ENCODE data around the gene LCNL1. TPM values are rescaled to one million over a fixed set of nuclear protein-coding genes. Genes with fewer than 3 reads are reported as not detected.

The LCNL1 gene
- total and polyA plus RNA-seq, 12 donors: 0.06 to 10.5 (median 0.78) TPM; not detected in 2

DNA sequence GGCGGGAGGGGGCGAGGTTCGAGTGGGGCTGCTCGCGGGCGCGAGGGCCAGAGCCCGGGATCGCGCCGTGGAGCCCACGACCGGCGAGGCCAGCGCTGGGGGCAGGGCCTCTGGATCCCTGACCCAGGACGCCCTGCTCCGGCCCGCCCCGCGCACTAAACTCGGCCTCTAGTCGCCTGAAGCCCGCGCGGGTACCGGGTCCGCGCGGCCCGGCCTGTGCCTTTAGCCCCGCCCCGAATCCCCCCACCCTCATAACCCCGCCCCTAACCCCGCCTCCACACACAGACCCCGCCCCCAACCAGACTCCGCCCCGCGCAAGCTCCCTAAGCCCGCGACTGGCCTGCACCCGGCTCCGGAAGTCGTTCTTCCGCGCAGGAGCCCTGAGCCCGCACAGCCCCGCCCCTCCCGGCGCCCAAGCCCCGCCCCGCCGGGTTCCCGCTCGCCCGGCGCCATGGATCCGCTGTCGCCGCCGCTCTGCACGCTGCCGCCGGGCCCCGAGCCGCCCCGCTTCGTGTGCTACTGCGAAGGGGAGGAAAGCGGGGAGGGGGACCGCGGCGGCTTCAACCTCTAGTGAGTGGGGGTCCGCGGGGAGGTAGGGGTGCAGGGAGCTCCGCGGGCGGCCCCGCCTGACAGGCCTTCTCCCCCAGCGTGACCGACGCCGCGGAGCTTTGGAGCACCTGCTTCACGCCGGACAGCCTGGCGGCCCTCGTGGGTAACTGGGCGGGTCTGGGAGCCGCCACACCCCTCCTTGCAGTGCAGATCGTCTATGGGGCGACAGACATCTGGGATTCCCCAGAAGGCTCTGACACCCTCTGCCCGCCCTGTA is 9.4 kb downstream of the LCNL1 start, which contains the start of gene PAXX:
Gene PAXX (plus strand): TSS at position 430 of the 826 bp plus-strand sequence. CDS start 22 bp downstream, at position 452.
- Histone ChIP-seq H3K36me3 (replicated peaks in 1 of 2) (no peaks in the 10 kb centered on the region), H3K27ac (peak within 1 kb of the TSS; percentile 48 to 95 (median 92)), H3K27me3 (no peaks in the 10 kb centered on the region), H3K4me1 (replicated peaks in 1 of 2) (peaks cover 13 to 22% of the 10 kb centered on the region in 2 donors), H3K4me3 (peak within 1 kb of the TSS; percentile 56 to 93 (median 77)), H3K9me3 (replicated peaks in 1 of 3) (no peaks in the 10 kb centered on the region)
- WGBS, 4 donors: 0 to 4% (median 1%) methylated on average over 1 to 92 of the region's 92 CpGs
- TF ChIP-seq POLR2A (IDR thresholded peaks at IDR 0.05): peak; percentile 33 to 55
- TF ChIP-seq, protein P1, sequence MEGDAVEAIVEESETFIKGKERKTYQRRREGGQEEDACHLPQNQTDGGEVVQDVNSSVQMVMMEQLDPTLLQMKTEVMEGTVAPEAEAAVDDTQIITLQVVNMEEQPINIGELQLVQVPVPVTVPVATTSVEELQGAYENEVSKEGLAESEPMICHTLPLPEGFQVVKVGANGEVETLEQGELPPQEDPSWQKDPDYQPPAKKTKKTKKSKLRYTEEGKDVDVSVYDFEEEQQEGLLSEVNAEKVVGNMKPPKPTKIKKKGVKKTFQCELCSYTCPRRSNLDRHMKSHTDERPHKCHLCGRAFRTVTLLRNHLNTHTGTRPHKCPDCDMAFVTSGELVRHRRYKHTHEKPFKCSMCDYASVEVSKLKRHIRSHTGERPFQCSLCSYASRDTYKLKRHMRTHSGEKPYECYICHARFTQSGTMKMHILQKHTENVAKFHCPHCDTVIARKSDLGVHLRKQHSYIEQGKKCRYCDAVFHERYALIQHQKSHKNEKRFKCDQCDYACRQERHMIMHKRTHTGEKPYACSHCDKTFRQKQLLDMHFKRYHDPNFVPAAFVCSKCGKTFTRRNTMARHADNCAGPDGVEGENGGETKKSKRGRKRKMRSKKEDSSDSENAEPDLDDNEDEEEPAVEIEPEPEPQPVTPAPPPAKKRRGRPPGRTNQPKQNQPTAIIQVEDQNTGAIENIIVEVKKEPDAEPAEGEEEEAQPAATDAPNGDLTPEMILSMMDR (IDR thresholded peaks at IDR 0.05): peak in 1 of 6 experiments; percentile 15
- DNase-seq: peak; percentile 91 to 97 (median 95)
- intact Hi-C loops (cut with DNase I): no loop called here

DNA sequence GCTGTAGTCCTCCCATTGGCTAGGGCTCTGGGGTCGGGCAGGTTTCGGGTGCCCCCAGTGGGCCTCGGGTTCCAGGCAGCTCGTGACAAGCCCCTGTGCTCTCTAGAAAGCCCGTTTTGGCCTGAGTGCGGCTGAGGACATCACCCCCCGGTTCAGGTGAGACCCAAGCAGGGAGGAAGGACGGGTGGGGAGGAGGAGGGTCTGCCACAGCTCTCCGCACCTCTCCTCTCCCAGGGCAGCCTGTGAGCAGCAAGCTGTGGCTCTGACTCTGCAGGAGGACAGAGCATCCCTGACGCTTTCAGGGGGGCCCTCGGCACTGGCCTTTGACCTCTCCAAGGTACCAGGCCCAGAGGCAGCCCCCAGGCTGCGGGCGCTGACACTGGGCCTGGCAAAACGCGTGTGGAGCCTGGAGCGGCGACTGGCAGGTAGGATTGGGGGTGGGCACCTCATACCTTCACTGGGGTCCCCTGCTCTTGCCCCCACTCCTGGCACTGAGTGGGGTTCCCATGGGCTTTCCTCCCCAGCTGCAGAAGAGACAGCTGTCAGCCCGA is 10.1 kb downstream of the LCNL1 start:
- peak overlapping the region in 3 of 5 donors; percentile 92 to 95 (median 93) for H3K27ac ChIP-seq
- intact Hi-C loops (cut with DNase I): no loop called here
- WGBS, 4 donors: 37 to 89% (median 56%) methylated on average over 2 to 18 of the region's 18 CpGs

DNA sequence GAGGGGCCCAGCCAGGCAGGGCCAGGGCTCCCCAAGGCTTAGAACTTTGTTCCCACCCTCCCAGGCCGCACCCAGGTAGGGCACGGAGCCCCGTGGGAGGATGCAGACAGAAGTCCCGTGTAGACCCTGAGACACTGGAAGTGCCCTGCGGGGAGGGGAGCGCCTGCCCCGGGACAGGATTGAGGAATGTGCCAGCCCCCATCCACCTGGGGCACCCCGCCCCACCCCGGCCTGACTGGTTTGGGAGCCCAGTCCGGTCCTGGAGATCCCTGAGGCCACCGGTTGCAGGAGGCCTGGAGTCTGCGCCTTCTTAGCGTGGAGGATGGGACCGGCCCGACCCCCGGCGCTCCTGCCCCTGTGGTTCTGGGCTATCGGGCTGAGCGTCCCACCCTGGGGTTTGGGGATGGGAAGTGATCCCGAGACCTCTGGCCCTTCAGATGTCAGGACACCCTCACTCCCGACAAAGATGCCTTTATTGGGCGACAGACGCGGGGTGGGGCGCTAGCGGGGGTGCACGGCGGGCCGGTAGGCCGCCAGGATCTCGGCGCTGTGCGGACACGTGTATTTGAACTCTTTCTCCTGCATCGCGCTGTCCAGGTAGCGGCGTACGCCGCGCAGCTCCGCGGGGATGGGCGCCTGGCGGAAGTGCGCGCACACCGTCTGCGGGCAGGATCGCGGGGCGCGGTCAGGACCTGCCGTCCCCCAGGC is 11.5 kb downstream of the LCNL1 start:
- H3K27me3 ChIP-seq: no peaks in the 10 kb centered on the region
- no peak overlapping the region for H3K27ac ChIP-seq
- TF ChIP-seq, protein P1 (IDR thresholded peaks at IDR 0.05): no peak
- TF ChIP-seq POLR2A (IDR thresholded peaks at IDR 0.05): no peak
- H3K36me3 ChIP-seq (replicated peaks in 1 of 2): no peaks in the 10 kb centered on the region
- WGBS, 4 donors: 81 to 92% (median 83%) methylated on average over 30 to 54 of the region's 54 CpGs
- no peak for DNase-seq
- intact Hi-C loops (cut with DNase I): no loop called here
- H3K4me3 ChIP-seq: no peak overlapping the region
- H3K9me3 ChIP-seq (replicated peaks in 1 of 3): no peaks in the 10 kb centered on the region
- H3K4me1 ChIP-seq (replicated peaks in 1 of 2): peaks cover 13 to 22% of the 10 kb centered on the region in 2 donors

More for the DNA sequence above, 10.1 kb downstream of the LCNL1 start:
- TF ChIP-seq, protein P1 (IDR thresholded peaks at IDR 0.05): no peak
- TF ChIP-seq POLR2A (IDR thresholded peaks at IDR 0.05): no peak
- no peak for DNase-seq
- Histone ChIP-seq H3K4me3 (peak overlapping the region; percentile 56 to 93 (median 77)), H3K4me1 (replicated peaks in 1 of 2) (peaks cover 13 to 22% of the 10 kb centered on the region in 2 donors), H3K36me3 (replicated peaks in 1 of 2) (no peaks in the 10 kb centered on the region), H3K27me3 (no peaks in the 10 kb centered on the region), H3K9me3 (replicated peaks in 1 of 3) (no peaks in the 10 kb centered on the region)

DNA sequence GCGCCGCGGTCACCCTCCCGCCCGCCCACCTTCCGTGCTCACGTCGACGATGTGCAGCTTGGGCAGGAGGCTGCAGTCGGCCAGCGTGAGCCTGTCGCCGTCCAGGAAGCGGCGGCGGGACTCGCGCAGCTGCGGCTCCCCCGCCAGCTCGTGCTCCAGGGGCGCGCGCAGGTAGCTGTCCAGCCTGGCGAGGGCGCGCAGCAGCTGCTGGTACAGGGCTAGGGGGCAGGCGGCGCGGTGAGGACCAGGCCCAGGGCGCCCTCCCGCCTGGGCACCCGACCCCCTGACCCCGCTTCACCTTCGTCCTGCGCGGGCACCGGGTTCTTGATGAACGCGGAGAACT is 12.1 kb downstream of the LCNL1 start:
- H3K9me3 ChIP-seq (replicated peaks in 1 of 3): no peaks in the 10 kb centered on the region
- no peak overlapping the region for H3K4me3 ChIP-seq
- no peak overlapping the region for H3K27ac ChIP-seq
- intact Hi-C loops (cut with DNase I): no loop called here
- no peaks in the 10 kb centered on the region for H3K27me3 ChIP-seq
- 64 to 80% (median 68%) methylated on average over 5 to 40 of the region's 40 CpGs for WGBS, 4 donors
- TF ChIP-seq, protein P1 (IDR thresholded peaks at IDR 0.05): no peak
- peaks cover 13 to 22% of the 10 kb centered on the region in 2 donors for H3K4me1 ChIP-seq (replicated peaks in 1 of 2)
- DNase-seq: no peak
- H3K36me3 ChIP-seq (replicated peaks in 1 of 2): no peaks in the 10 kb centered on the region
